Ammon's horn (tissue), 1 donor: Measurements from ENCODE around the gene OPRL1.
A peak's percentile ranks its signal among the peaks of the same experiment; 100 is the strongest.

Source experiments
- DNase-seq: peaks from one replicate; pipeline ENCODE4 v3.0.0-alpha.2; 2016; ENCODE audit warnings: low spot score

The OPRL1 gene

GRCh38 chr20:64080013-64080812 is at the start of gene OPRL1:
Gene OPRL1, plus strand, starts transcription at chr20:64080082. Its CDS starts 12,639 bp downstream, at chr20:64092721.
- DNase-seq = no peak

- DNase-seq = no peak
These were observed 49.3 kb upstream of the OPRL1 start for GRCh38 chr20:64030371-64031134.

GRCh38 chr20:64031822-64032314 is 48.0 kb upstream of the OPRL1 start:
- DNase-seq = no peak

- no peak for DNase-seq
These were observed 46.9 kb upstream of the OPRL1 start for GRCh38 chr20:64032706-64033624.

- no peak for DNase-seq
These were observed 45.8 kb upstream of the OPRL1 start for GRCh38 chr20:64033981-64034493.

GRCh38 chr20:64035066-64035932 is 44.6 kb upstream of the OPRL1 start:
- no peak for DNase-seq

- DNase-seq = no peak
These were observed 43.9 kb upstream of the OPRL1 start, which contains the start of gene C20orf204 for GRCh38 chr20:64035933-64036345. Gene C20orf204, plus strand, starts transcription at chr20:64036182. Its CDS starts 142 bp downstream, at chr20:64036324.

- DNase-seq = no peak
These were observed 43.3 kb upstream of the OPRL1 start for GRCh38 chr20:64036346-64037198.

- DNase-seq = no peak
These were observed 42.7 kb upstream of the OPRL1 start for GRCh38 chr20:64037199-64037497.

GRCh38 chr20:64037498-64038213 is 42.2 kb upstream of the OPRL1 start:
- DNase-seq = no peak

GRCh38 chr20:64038224-64038564 is 41.7 kb upstream of the OPRL1 start:
- DNase-seq = no peak

- DNase-seq = peak; percentile 30
These were observed 41.2 kb upstream of the OPRL1 start for GRCh38 chr20:64038565-64039292.

GRCh38 chr20:64039293-64040160 is 40.4 kb upstream of the OPRL1 start:
- DNase-seq = no peak

GRCh38 chr20:64040231-64041039 is 39.4 kb upstream of the OPRL1 start:
- no peak for DNase-seq

GRCh38 chr20:64041040-64041780 is 38.7 kb upstream of the OPRL1 start:
- DNase-seq = no peak

- no peak for DNase-seq
These were observed 38.2 kb upstream of the OPRL1 start for GRCh38 chr20:64041781-64042053.
